GM12878 (cell line): ENCODE measurements around the gene PABPC4L. TPM values are rescaled to one million over a fixed set of nuclear protein-coding genes. Genes with fewer than 3 reads are reported as not detected.
"Not testable (repeated sequence)": the region's sequence is repeated elsewhere in the genome, so short reads cannot be mapped to it uniquely, and the experiment has no call there.

Experiments
- ATAC-seq: fragments of 200-7000 bp; cut with Tn5 transposase; 3 replicates; pipeline ENCODE4 v1.9.1; 2020; ENCODE audit warnings: mild to moderate bottlenecking, moderate library complexity
- BruUV-seq: library from RNA; stranded (reverse); fragments of 400-500 nt; replicated peaks from 2 replicates; lab custom pipeline; 2021; lab: Mats Ljungman, UMichigan
- CTCF ChIA-PET: fragments of 300-600 bp; sonication (Branson Sonifier 250); formaldehyde crosslinking; extraction: SDS; loops from one replicate; lab custom pipeline; 2021; ENCODE audit warnings: inconsistent platforms; lab: Yijun Ruan, JAX
- POLR2A ChIA-PET: fragments of 350-600 bp; formaldehyde crosslinking; extraction: SDS; loops from one replicate; lab custom pipeline; 2021; ENCODE audit warnings: inconsistent platforms; lab: Charles Lee
- RAD21 ChIA-PET: fragments of 300-600 bp; sonication (Branson Sonifier 250); formaldehyde crosslinking; loops from one replicate; lab custom pipeline; 2023; ENCODE audit warnings: antibody characterized with exemption; ENCODE audit not compliant: unreplicated experiment; lab: Charles Lee
- SMC1A ChIA-PET: fragments of 300-600 bp; sonication (Branson Sonifier 250); formaldehyde crosslinking; loops from one replicate; lab custom pipeline; 2023; ENCODE audit not compliant: unreplicated experiment, uncharacterized antibody; lab: Charles Lee
- DNase-seq: peaks from one replicate; pipeline ENCODE4 v3.0.0-alpha.2; 2011; ENCODE audit warnings: low read depth, low spot score
- FAIRE-seq: peaks from 3 replicates; lab custom pipeline; 2011; peaks lifted over from hg19 to GRCh38; lab: Jason Lieb, UNC
- H2AFZ ChIP-seq: 2 replicates; pipeline ENCODE4 v1.6.0; 2011; ENCODE audit warnings: low read depth, low read length, control low read depth; ENCODE audit not compliant: control insufficient read depth
- H3K27ac ChIP-seq: 2 replicates; pipeline ENCODE4 v1.5.1; 2011; ENCODE audit warnings: control low read depth; ENCODE audit not compliant: control insufficient read depth, insufficient read depth
- H3K27me3 ChIP-seq, 2 experiments: replicated peaks in 1 of 2; 2 replicates each; pipeline versions ENCODE4 v1.6.0 to v1.6.1; 2011; ENCODE audit warnings: low read length in 1 of 2; ENCODE audit not compliant: control insufficient read depth in 2 of 2, insufficient read depth in 2 of 2
- H3K36me3 ChIP-seq, 2 experiments: 2 replicates each; pipeline ENCODE4 v1.5.1; 2011; ENCODE audit warnings: low read length in 1 of 2; ENCODE audit not compliant: control insufficient read depth in 2 of 2, insufficient read depth in 2 of 2
- H3K4me1 ChIP-seq: 2 replicates; pipeline ENCODE4 v1.6.1; 2011; ENCODE audit warnings: mild to moderate bottlenecking, low read length, moderate library complexity, mixed read lengths; ENCODE audit not compliant: control insufficient read depth, insufficient read depth
- H3K4me2 ChIP-seq: 2 replicates; pipeline ENCODE4 v1.6.0; 2011; ENCODE audit warnings: control low read depth; ENCODE audit not compliant: control insufficient read depth, insufficient read depth
- H3K4me3 ChIP-seq: fragments of 200-600 bp; sonication (generic); 2 replicates; pipeline ENCODE4 v1.5.1; 2016
- H3K79me2 ChIP-seq: 2 replicates; pipeline ENCODE4 v1.6.0; 2011; ENCODE audit warnings: low read length; ENCODE audit not compliant: control insufficient read depth, insufficient read depth
- H3K9ac ChIP-seq: 2 replicates; pipeline ENCODE4 v1.8.0; 2011; ENCODE audit warnings: low read length, control low read depth, mixed read lengths; ENCODE audit not compliant: control insufficient read depth, insufficient read depth
- H3K9me3 ChIP-seq: replicated peaks from 3 replicates; pipeline ENCODE4 v1.5.1; 2011; ENCODE audit warnings: mild to moderate bottlenecking, low read length; ENCODE audit not compliant: control insufficient read depth, insufficient read depth
- H4K20me1 ChIP-seq: 2 replicates; pipeline ENCODE4 v1.6.0; 2011; ENCODE audit not compliant: control insufficient read depth, insufficient read depth
- MYC ChIP-seq: IDR thresholded peaks from 2 replicates; pipeline ENCODE4 v1.6.1; 2011; ENCODE audit warnings: mild to moderate bottlenecking, low read length, moderate library complexity, inconsistent platforms; ENCODE audit not compliant: insufficient read depth, insufficient replicate concordance, insufficient read length, severe bottlenecking
- POLR2AphosphoS2 ChIP-seq: IDR thresholded peaks from 2 replicates; pipeline ENCODE4 v1.6.1; 2011; ENCODE audit warnings: low read depth, mild to moderate bottlenecking, low read length, improper control_type of control experiment, moderate library complexity
- SMC3 ChIP-seq: IDR thresholded peaks from 2 replicates; pipeline ENCODE4 v1.6.1; 2011; ENCODE audit warnings: low read length, improper control_type of control experiment, borderline replicate concordance
- WGBS: methylation state at CpG from one replicate; pipeline ENCODE4 v1.1.6; 2016; ENCODE audit warnings: low lambda C conversion rate; ENCODE audit not compliant: insufficient replicate concordance, insufficient coverage; ENCODE audit errors: missing lambda C conversion rate; 5-methylcytosine and 5-hydroxymethylcytosine counted together
- in situ Hi-C: fragments of 300-500 bp; cut with MboI; formaldehyde crosslinking; loops from 9 replicates; pipeline ENCODE4 v1.14.3; 2018; ENCODE audit warnings: mixed read lengths
- intact Hi-C: fragments of 100-400 bp; cut with micrococcal nuclease; formaldehyde crosslinking; loops from one replicate; pipeline ENCODE4 v1.14.2; 2022; ENCODE audit not compliant: unreplicated experiment
- polyA plus RNA-seq, 11 experiments: library from polyadenylated mRNA; depleted of rRNA in 4 of 11; unstranded in 6 of 11; stranded (reverse) in 5 of 11; fragments of >200 nt; fragmentation: Nextera tagmentation in 4 of 11; fragmentation: Illumina TruSeq in 1 of 11; extraction: Ambion mirVana in 4 of 11; extraction: Trizol in 1 of 11; gene quantifications; 1 replicate in 1 of 11; 2 replicates in 10 of 11; pipeline versions ENCODE4 v1.2.1 to v1.2.3, GENCODE V29; 2011 to 2016; ENCODE audit warnings: inconsistent platforms in 2 of 11, missing spikeins in 2 of 11, low read depth in 1 of 11
- total RNA-seq, 4 experiments: library from RNA; depleted of rRNA in 3 of 4; stranded (reverse); fragments of >200 nt in 3 of 4; fragmentation: Illumina TruSeq in 1 of 4; extraction: Trizol in 1 of 4; gene quantifications; 2 replicates each; pipeline versions ENCODE4 v1.2.1 to v1.2.3, GENCODE V29; 2013 to 2021
- TF ChIP-seq, protein P1 (sequence below): fragments of 450-650 bp; IDR thresholded peaks from 2 replicates; pipeline ENCODE4 v1.6.1; 2017; ENCODE audit warnings: borderline replicate concordance

The PABPC4L gene
- total and polyA plus RNA-seq, 10 of the 15 experiments (the other 5 are each of a cell fraction or from before 2014, with no cell fraction given), result not detected

DNA sequence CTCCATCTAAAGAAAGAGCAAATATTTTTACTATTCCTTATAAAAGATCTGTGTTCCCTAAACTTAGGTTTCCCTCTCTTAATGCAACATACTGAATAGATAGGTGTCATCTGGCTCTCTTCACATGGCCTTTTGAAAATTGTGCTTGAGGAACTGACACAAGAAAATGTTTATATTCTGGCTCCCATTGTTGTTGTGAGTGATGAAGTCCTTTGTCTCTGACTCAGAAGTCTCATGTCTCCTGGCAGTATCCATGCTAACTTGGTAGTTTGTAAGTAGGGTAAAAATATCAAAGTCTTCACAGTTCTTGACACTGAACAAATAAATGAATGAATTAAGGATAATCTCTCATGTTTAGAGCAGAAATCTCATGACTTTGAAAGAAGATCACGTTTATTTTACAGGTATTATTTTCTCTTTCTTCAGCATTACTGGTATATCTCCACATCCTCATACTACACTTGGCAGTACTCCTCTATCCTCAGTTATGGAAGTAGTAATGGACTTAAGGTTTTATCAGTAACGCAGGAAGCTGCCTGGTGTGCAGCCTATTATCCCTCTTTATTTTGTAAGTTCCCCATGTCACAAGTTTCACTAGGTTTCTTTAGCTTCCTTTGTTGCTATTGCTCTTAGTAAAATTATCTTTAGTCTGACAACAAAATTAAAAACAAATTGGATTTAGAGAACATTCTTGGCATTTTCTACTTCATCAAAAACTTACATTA, 14.2 kb upstream of the PABPC4L start:
- ChIA-PET RAD21 (no interaction called here), CTCF (no interaction called here), SMC1A (no interaction called here), POLR2A (no interaction called here)
- intact Hi-C loops (no loop called here), in situ Hi-C loops (no loop called here)
- H3K27me3 ChIP-seq, result no peaks in the 10 kb centered on the region
- no peak overlapping the region for H3K4me3 ChIP-seq
- no TSS peak for BruUV-seq
- no peak overlapping the region for H3K4me2 ChIP-seq
- H3K4me1 ChIP-seq, result no peaks in the 10 kb centered on the region
- DNase-seq (no peak), ATAC-seq (no peak), FAIRE-seq (no peak)
- no peak overlapping the region for H3K9ac ChIP-seq
- H2AFZ ChIP-seq, result no peak overlapping the region
- WGBS, result 4% methylated on average over 2 of the region's 2 CpGs
- H3K9me3 ChIP-seq, result no peaks in the 10 kb centered on the region
- no peaks in the 10 kb centered on the region for H3K36me3 ChIP-seq
- TF ChIP-seq SMC3 (no peak), MYC (no peak), POLR2AphosphoS2 (no peak)
- TF ChIP-seq, protein P1, sequence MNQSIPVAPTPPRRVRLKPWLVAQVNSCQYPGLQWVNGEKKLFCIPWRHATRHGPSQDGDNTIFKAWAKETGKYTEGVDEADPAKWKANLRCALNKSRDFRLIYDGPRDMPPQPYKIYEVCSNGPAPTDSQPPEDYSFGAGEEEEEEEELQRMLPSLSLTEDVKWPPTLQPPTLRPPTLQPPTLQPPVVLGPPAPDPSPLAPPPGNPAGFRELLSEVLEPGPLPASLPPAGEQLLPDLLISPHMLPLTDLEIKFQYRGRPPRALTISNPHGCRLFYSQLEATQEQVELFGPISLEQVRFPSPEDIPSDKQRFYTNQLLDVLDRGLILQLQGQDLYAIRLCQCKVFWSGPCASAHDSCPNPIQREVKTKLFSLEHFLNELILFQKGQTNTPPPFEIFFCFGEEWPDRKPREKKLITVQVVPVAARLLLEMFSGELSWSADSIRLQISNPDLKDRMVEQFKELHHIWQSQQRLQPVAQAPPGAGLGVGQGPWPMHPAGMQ, result no peak
- no peaks in the 10 kb centered on the region for H3K79me2 ChIP-seq
- H3K27ac ChIP-seq, result no peak overlapping the region
- no peaks in the 10 kb centered on the region for H4K20me1 ChIP-seq

DNA sequence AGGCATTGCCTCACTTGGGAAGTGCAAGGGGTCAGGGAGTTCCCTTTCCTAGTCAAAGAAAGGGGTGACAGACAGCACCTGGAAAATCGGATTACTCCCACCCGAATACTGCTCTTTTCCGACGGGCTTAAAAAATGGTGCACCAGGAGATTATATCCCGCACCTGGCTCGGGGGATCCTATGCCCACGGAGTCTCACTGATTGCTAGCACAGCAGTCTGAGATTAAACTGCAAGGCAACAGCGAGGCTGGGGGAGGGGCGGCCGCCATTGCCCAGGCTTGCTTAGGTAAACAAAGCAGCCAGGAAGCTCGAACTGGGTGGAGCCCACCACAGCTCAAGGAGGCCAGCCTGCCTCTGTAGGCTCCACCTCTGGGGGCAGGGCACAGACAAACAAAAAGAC, 6.4 kb upstream of the PABPC4L start:
- H3K4me3 ChIP-seq, H3K4me2 ChIP-seq, intact Hi-C loops, H3K9ac ChIP-seq, H3K79me2 ChIP-seq, SMC1A ChIA-PET, H3K27me3 ChIP-seq, RAD21 ChIA-PET, H2AFZ ChIP-seq, CTCF ChIA-PET, H3K36me3 ChIP-seq, FAIRE-seq, ATAC-seq, H3K27ac ChIP-seq, DNase-seq, H3K4me1 ChIP-seq, H3K9me3 ChIP-seq, H4K20me1 ChIP-seq, POLR2A ChIA-PET, BruUV-seq, in situ Hi-C loops: not testable (repeated sequence)
- WGBS, result 55% methylated on average over 7 of the region's 11 CpGs
